ENCODE results near the gene TMEM163. TPM values are rescaled to one million over a fixed set of nuclear protein-coding genes. Genes with fewer than 3 reads are reported as not detected.

TMEM163 gene
- total RNA-seq, 4 donors from 2014 or later: not detected

GRCh38 chr2:134690629-134691215, 28.1 kb downstream of the TMEM163 start:
- H3K4me1 ChIP-seq: no peaks in the 10 kb centered on the region
- TF ChIP-seq POLR2A (IDR thresholded peaks at IDR 0.05) (no peak), EP300 (IDR thresholded peaks at IDR 0.05) (no peak), CTCF (IDR thresholded peaks at IDR 0.05) (no peak)
- 86 to 87% methylated on average over 6 of the region's 6 CpGs for WGBS, 2 donors
- H3K9me3 ChIP-seq: peaks cover 0 to 6% (median 0%) of the 10 kb centered on the region in 4 donors
- H3K27me3 ChIP-seq: no peaks in the 10 kb centered on the region
- no peaks in the 10 kb centered on the region for H3K36me3 ChIP-seq
- no peak overlapping the region for H3K4me3 ChIP-seq
- no peak overlapping the region for H3K27ac ChIP-seq
- no peak for DNase-seq (ENCODE audit: low spot score in 2 of 2)

- H3K27ac ChIP-seq: no peak overlapping the region
- no peak for TF ChIP-seq CTCF (IDR thresholded peaks at IDR 0.05)
- H3K4me1 ChIP-seq: no peaks in the 10 kb centered on the region
- no peak for DNase-seq (ENCODE audit: low spot score in 2 of 2)
- H3K4me3 ChIP-seq: no peak overlapping the region
- H3K27me3 ChIP-seq: no peaks in the 10 kb centered on the region
- H3K36me3 ChIP-seq: no peaks in the 10 kb centered on the region
- peaks cover 0 to 6% (median 0%) of the 10 kb centered on the region in 4 donors for H3K9me3 ChIP-seq
- WGBS, 2 donors: 74 to 77% methylated on average over 3 of the region's 3 CpGs
Measured at GRCh38 chr2:134689315-134689714, 29.5 kb downstream of the TMEM163 start.

- Histone ChIP-seq H3K4me1 (no peaks in the 10 kb centered on the region), H3K4me3 (no peak overlapping the region), H3K27ac (no peak overlapping the region), H3K36me3 (no peaks in the 10 kb centered on the region), H3K9me3 (peaks cover 0 to 6% (median 0%) of the 10 kb centered on the region in 4 donors), H3K27me3 (no peaks in the 10 kb centered on the region)
- WGBS, 2 donors: 81 to 85% methylated on average over 3 of the region's 3 CpGs
- TF ChIP-seq POLR2A (IDR thresholded peaks at IDR 0.05) (no peak), EP300 (IDR thresholded peaks at IDR 0.05) (no peak), CTCF (IDR thresholded peaks at IDR 0.05) (no peak)
- no peak for DNase-seq (ENCODE audit: low spot score in 2 of 2)
Measured at GRCh38 chr2:134685967-134686366, 32.8 kb downstream of the TMEM163 start.

- H3K4me1 ChIP-seq: no peaks in the 10 kb centered on the region
- no peak for DNase-seq (ENCODE audit: low spot score in 2 of 2)
- no peak overlapping the region for H3K4me3 ChIP-seq
- WGBS, 2 donors: 81 to 83% methylated on average over 2 of the region's 2 CpGs
- H3K27me3 ChIP-seq: no peaks in the 10 kb centered on the region
- no peak overlapping the region for H3K27ac ChIP-seq
- TF ChIP-seq POLR2A (IDR thresholded peaks at IDR 0.05): no peak
- no peaks in the 10 kb centered on the region for H3K36me3 ChIP-seq
- peaks cover 0 to 6% (median 0%) of the 10 kb centered on the region in 4 donors for H3K9me3 ChIP-seq
Measured at GRCh38 chr2:134683561-134684112, 35.2 kb downstream of the TMEM163 start.

GRCh38 chr2:134682726-134683125, 36.1 kb downstream of the TMEM163 start:
- 49 to 50% methylated on average over 3 of the region's 3 CpGs for WGBS, 2 donors
- TF ChIP-seq POLR2A (IDR thresholded peaks at IDR 0.05): no peak
- TF ChIP-seq EP300 (IDR thresholded peaks at IDR 0.05): no peak
- no peak for TF ChIP-seq CTCF (IDR thresholded peaks at IDR 0.05)

More at GRCh38 chr2:134682726-134683125, 36.1 kb downstream of the TMEM163 start:
- no peak for DNase-seq (ENCODE audit: low spot score in 2 of 2)
- no peaks in the 10 kb centered on the region for H3K36me3 ChIP-seq
- no peak overlapping the region for H3K27ac ChIP-seq
- no peaks in the 10 kb centered on the region for H3K27me3 ChIP-seq
- H3K4me3 ChIP-seq: no peak overlapping the region
- H3K4me1 ChIP-seq: no peaks in the 10 kb centered on the region
- H3K9me3 ChIP-seq: peaks cover 0 to 6% (median 0%) of the 10 kb centered on the region in 4 donors
